IPS DF 6.9 (cell line): Measurements from ENCODE around the gene FMOD.
"Not testable (repeated sequence)": the region's sequence is repeated elsewhere in the genome, so short reads cannot be mapped to it uniquely, and the experiment has no call there.

ENCODE experiments used
- DNase-seq: peaks from one replicate; pipeline ENCODE4 v3.0.0-alpha.2; 2013; ENCODE audit warnings: low read depth, low spot score
- H3K27ac ChIP-seq: one replicate; pipeline ENCODE4 v1.5.1; 2013; ENCODE audit warnings: low read length, control low read depth
- H3K27me3 ChIP-seq: 2 replicates; pipeline ENCODE4 v1.6.1; 2013; ENCODE audit warnings: mild to moderate bottlenecking, low read length; ENCODE audit not compliant: control insufficient read depth, insufficient read depth
- H3K36me3 ChIP-seq: 2 replicates; pipeline ENCODE4 v1.6.1; 2013; ENCODE audit warnings: low read length; ENCODE audit not compliant: control insufficient read depth, insufficient read depth
- H3K4me1 ChIP-seq: 2 replicates; pipeline ENCODE4 v1.6.1; 2013; ENCODE audit warnings: low read length; ENCODE audit not compliant: control insufficient read depth, insufficient read depth
- H3K4me3 ChIP-seq: 2 replicates; pipeline ENCODE4 v1.5.1; 2013; ENCODE audit warnings: mild to moderate bottlenecking, low read length
- H3K9me3 ChIP-seq: 2 replicates; pipeline ENCODE4 v1.6.1; 2013; ENCODE audit warnings: low read length, inconsistent platforms; ENCODE audit not compliant: control insufficient read depth, insufficient read depth
- WGBS: extraction: QIAGEN DNeasy Blood & Tissue Kit; methylation state at CpG from one replicate; pipeline ENCODE4 v1.1.7; 2013; ENCODE audit warnings: mixed read lengths, missing lambda C conversion rate; ENCODE audit not compliant: insufficient read length, insufficient coverage; 5-methylcytosine and 5-hydroxymethylcytosine counted together

Gene FMOD

DNA sequence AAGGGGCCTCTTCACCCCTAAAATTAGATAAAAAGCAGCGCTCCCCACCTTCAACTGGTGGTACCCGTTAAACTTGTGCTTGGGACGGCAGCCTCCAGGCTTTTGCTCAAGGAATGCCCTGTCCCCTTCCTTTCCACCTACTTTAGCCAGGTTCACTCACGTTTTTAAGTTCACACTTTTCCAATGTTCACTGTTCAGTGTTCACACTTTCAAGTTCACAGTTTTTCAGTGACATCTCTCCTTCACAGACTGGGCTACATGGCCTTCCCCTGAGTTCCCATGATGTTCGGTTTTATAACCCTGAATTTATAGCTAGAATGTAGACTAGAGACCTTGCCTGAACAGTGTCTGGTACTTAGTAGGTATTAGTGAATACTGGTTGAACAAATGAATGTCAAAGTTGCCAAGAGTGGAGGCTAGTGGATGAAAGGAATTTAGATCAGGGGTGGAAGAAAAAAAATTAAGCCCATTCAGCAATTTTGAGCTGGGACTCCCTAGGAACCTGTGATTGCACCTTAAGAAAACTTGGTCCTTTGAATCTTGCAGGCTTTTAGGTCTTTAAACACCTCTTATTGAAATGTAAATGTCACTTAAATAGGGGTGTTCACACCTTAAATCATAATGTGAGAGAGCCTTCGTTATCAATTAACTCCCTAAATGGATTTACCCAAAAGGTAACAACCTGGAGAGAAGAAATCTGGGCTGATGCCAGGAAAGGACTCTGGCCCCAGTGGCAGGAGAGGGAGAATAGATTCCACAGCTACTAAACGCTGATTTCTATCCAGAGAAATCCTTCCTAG lies 33.3 kb downstream of the FMOD start:
- Histone ChIP-seq H3K36me3 (no peaks in the 10 kb centered on the region), H3K27ac (no peak overlapping the region), H3K9me3 (no peaks in the 10 kb centered on the region), H3K4me3 (no peak overlapping the region), H3K27me3 (peaks cover 18% of the 10 kb centered on the region; the same call in 1 of the 2 replicates), H3K4me1 (no peaks in the 10 kb centered on the region)
- no CpG with 5 or more reads among the region's 7 CpGs for WGBS
- DNase-seq, result no peak

GRCh38 chr1:203316626-203317093 lies 34.3 kb downstream of the FMOD start:
- Histone ChIP-seq H3K27ac (no peak overlapping the region), H3K4me3 (no peak overlapping the region), H3K27me3 (peaks cover 24% of the 10 kb centered on the region; the same call in 1 of the 2 replicates), H3K9me3 (0 out of 2 replicates have a peak, but pooled peaks cover under 1% of the 10 kb centered on the region), H3K4me1 (0 out of 2 replicates have a peak, but pooled peaks cover 2% of the 10 kb centered on the region), H3K36me3 (no peaks in the 10 kb centered on the region)
- DNase-seq, result no peak
- no CpG with 5 or more reads among the region's 4 CpGs for WGBS

- no CpG with 5 or more reads among the region's 4 CpGs for WGBS
Measured at GRCh38 chr1:203314025-203314759, 36.7 kb downstream of the FMOD start.

GRCh38 chr1:203311368-203312301 lies 39.3 kb downstream of the FMOD start:
- Histone ChIP-seq H3K27ac (no peak overlapping the region), H3K4me1 (peaks cover 14% of the 10 kb centered on the region), H3K27me3 (peaks cover 49% of the 10 kb centered on the region; the same call in 1 of the 2 replicates), H3K36me3 (no peaks in the 10 kb centered on the region), H3K4me3 (no peak overlapping the region), H3K9me3 (0 out of 2 replicates have a peak, but pooled peaks cover 1% of the 10 kb centered on the region)
- WGBS, result no CpG with 5 or more reads among the region's 3 CpGs
- no peak for DNase-seq

More at GRCh38 chr1:203314025-203314759, 36.7 kb downstream of the FMOD start:
- not testable (repeated sequence) for H3K36me3 ChIP-seq, H3K9me3 ChIP-seq, H3K27ac ChIP-seq, H3K4me1 ChIP-seq, DNase-seq, H3K4me3 ChIP-seq
- peaks cover 45% of the 10 kb centered on the region; the same call in 1 of the 2 replicates for H3K27me3 ChIP-seq

DNA sequence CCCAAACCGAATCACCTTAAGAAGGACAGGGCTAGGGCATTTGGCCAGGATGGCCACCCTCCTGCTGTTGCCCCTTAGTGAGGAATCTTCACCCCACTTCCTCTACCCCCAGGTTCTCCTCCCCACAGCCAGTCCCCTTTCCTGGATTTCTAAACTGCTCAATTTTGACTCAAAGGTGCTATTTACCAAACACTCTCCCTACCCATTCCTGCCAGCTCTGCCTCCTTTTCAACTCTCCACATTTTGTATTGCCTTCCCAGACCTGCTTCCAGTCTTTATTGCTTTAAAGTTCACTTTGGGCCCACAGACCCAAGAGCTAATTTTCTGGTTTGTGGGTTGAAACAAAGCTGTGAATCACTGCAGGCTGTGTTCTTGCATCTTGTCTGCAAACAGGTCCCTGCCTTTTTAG lies 42.0 kb downstream of the FMOD start:
- H3K9me3 ChIP-seq, result 0 out of 2 replicates have a peak, but pooled peaks cover 1% of the 10 kb centered on the region
- no peak overlapping the region for H3K4me3 ChIP-seq
- H3K4me1 ChIP-seq, result peaks cover 14% of the 10 kb centered on the region
- no peak overlapping the region for H3K27ac ChIP-seq
- WGBS, result no CpG with 5 or more reads among the region's 1 CpG
- no peak for DNase-seq
- no peaks in the 10 kb centered on the region for H3K36me3 ChIP-seq
- peaks cover 65% of the 10 kb centered on the region for H3K27me3 ChIP-seq

- 0 out of 2 replicates have a peak, but pooled peaks cover 1% of the 10 kb centered on the region for H3K9me3 ChIP-seq
- H3K4me3 ChIP-seq, result no peak overlapping the region
- H3K4me1 ChIP-seq, result peaks cover 14% of the 10 kb centered on the region
- peaks cover 70% of the 10 kb centered on the region for H3K27me3 ChIP-seq
- WGBS, result no CpG with 5 or more reads among the region's 5 CpGs
- H3K36me3 ChIP-seq, result no peaks in the 10 kb centered on the region
- no peak for DNase-seq
- no peak overlapping the region for H3K27ac ChIP-seq
Measured at GRCh38 chr1:203308328-203308922, 42.5 kb downstream of the FMOD start.

GRCh38 chr1:203307641-203308126 lies 43.2 kb downstream of the FMOD start:
- peaks cover 74% of the 10 kb centered on the region for H3K27me3 ChIP-seq

DNA sequence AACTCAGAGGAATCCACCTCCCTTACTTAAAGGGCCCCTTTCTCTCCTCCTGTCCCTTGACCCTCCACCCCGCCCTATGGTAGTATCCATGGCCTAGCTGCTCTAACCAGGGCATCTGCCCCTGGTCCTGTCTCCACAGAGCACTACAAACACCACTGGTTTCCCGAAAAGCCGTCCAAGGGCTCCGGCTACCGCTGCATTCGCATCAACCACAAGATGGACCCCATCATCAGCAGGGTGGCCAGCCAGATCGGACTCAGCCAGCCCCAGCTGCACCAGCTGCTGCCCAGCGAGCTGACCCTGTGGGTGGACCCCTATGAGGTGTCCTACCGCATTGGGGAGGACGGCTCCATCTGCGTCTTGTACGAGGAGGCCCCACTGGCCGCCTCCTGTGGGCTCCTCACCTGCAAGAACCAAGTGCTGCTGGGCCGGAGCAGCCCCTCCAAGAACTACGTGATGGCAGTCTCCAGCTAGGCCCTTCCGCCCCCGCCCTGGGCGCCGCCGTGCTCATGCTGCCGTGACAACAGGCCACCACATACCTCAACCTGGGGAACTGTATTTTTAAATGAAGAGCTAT lies 43.9 kb downstream of the FMOD start:
- Histone ChIP-seq H3K4me1 (peaks cover 14% of the 10 kb centered on the region), H3K27ac (no peak overlapping the region), H3K27me3 (peaks cover 75% of the 10 kb centered on the region), H3K9me3 (0 out of 2 replicates have a peak, but pooled peaks cover 1% of the 10 kb centered on the region), H3K36me3 (no peaks in the 10 kb centered on the region), H3K4me3 (no peak overlapping the region)
- no CpG with 5 or more reads among the region's 21 CpGs for WGBS
- DNase-seq, result no peak

More at GRCh38 chr1:203307641-203308126, 43.2 kb downstream of the FMOD start:
- Histone ChIP-seq H3K36me3 (no peaks in the 10 kb centered on the region), H3K27ac (no peak overlapping the region), H3K4me3 (no peak overlapping the region), H3K9me3 (0 out of 2 replicates have a peak, but pooled peaks cover 1% of the 10 kb centered on the region), H3K4me1 (peaks cover 14% of the 10 kb centered on the region)
- no peak for DNase-seq
- no CpG with 5 or more reads among the region's 3 CpGs for WGBS
